Measurements from ENCODE around the gene MALAT1.
A peak's percentile ranks its signal among the peaks of the same experiment; 100 is the strongest.

Gene MALAT1

DNA sequence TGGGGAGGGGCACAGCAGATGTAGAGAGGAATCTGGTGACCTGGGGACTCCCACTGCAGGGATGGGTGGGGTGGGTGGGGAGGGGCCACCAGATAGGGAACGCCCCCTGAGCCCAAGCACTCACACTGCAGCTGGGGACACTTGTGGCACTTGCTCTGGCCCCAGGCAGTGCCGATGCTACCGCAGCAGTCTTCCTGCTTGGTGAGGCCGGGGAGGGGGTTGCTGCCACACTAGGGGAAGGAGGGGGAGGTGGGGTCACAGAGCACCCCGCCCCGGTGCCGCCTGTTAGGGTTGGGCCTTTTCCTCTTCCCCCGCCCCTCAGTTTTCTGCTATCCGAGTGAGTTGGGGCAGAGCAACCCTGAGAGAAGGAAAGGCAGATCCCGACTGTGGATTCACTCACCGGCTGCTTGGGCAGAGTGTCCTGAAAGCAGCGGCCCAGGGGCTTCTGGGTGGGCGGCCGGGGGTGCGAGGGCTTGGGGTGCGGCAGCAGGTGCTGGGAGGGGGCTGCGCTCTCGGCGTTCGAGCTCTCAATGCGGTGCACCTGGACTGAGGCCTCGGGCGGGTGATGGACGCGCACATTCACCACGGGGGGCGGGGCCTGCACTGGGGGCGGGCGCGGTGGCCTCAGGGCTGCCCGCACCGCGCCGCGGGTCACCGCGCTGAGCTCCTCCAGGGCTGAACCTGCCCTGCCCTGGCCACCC, 54.6 kb downstream of the MALAT1 start:
- peak; percentile 75 to 81 for DNase-seq
- TF ChIP-seq GATA1 (IDR thresholded peaks at IDR 0.05; ENCODE audit: low read depth, low read length), result no peak
- TF ChIP-seq POLR2A (IDR thresholded peaks at IDR 0.05; ENCODE audit: low read length), result no peak

GRCh38 chr11:65554057-65554818, 55.4 kb downstream of the MALAT1 start:
- no peak for DNase-seq
- TF ChIP-seq POLR2A (IDR thresholded peaks at IDR 0.05; ENCODE audit: low read length) (no peak), GATA1 (IDR thresholded peaks at IDR 0.05; ENCODE audit: low read depth, low read length) (no peak)

DNA sequence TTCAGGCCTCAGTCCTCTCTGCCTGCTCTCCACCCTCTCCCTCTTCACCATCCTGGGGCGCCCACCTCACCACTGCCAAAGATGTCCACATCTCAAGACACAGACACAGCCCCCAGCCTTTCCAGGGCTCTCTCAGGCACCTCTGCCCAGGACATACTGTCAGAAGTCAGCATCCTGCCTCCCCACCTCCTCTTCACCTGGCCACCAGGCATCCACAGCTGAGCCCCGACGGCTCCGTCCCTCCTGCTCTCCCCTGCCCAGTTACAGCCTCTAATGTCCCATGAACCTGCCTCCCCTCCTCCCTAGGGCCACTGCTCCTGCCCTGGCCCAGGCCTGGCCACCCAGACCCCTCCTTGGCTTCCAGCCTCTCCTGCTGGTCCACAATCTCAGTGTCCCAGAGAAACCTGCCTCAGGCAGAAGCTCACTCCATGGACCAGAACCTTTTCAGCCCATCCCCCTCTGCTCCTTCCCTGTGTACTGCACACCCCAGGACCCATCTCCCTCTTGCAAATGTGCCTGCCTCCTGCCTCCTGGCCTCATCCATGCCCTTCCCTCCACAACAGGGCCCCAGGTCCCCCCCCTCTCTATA, 56.1 kb downstream of the MALAT1 start:
- DNase-seq, result no peak
- TF ChIP-seq POLR2A (IDR thresholded peaks at IDR 0.05; ENCODE audit: low read length), result no peak
- no peak for TF ChIP-seq GATA1 (IDR thresholded peaks at IDR 0.05; ENCODE audit: low read depth, low read length)

DNA sequence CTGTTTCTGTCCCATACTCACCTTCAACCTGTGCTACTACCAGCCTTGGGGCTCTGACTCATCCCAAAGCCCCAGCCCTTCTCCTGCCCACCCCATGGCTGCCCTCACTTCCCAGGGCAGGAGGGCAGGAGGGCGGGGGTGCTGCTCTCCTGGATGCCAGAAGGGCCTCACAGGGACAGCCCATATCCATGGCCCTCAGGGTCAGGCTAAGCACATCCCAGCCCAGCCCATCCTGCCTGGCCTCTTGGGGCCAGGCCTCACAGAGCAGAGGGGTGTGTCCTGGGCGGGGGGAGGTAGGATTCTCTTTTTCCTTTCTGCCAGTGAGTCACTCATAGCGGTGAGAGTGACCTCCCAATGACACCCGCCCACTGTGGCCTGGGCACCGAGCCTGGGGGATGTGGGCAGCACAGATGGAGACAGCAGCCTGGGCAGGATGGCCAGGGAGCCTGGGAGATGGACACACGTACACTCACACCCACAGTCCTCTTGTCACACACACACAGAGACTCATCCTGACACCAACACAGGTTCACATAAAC, 56.9 kb downstream of the MALAT1 start:
- peak in 1 of 2 experiments; percentile 49 for DNase-seq
- no peak for TF ChIP-seq POLR2A (IDR thresholded peaks at IDR 0.05; ENCODE audit: low read length)
- TF ChIP-seq GATA1 (IDR thresholded peaks at IDR 0.05; ENCODE audit: low read depth, low read length), result no peak

Measured in erythroblast (primary cell).